GM12872 (cell line): ENCODE results near the gene MTUS2.

Source experiments
- CTCF ChIP-seq: IDR thresholded peaks from 3 replicates; pipeline ENCODE4 v1.5.1; 2011; ENCODE audit warnings: low read depth, mild to moderate bottlenecking, low read length, moderate library complexity; ENCODE audit not compliant: insufficient read depth

The MTUS2 gene

GRCh38 chr13:29005763-29006120 is 185.6 kb downstream of the MTUS2 start:
- no peak for TF ChIP-seq CTCF

- TF ChIP-seq CTCF, result no peak
These were observed 186.3 kb downstream of the MTUS2 start for GRCh38 chr13:29006359-29006850.

- no peak for TF ChIP-seq CTCF
These were observed 188.2 kb downstream of the MTUS2 start for GRCh38 chr13:29008296-29008695.

GRCh38 chr13:29020314-29020713 is 200.2 kb downstream of the MTUS2 start:
- no peak for TF ChIP-seq CTCF

- TF ChIP-seq CTCF, result no peak
These were observed 201.2 kb downstream of the MTUS2 start for GRCh38 chr13:29021311-29021710.

GRCh38 chr13:29021717-29022116 is 201.6 kb downstream of the MTUS2 start:
- TF ChIP-seq CTCF, result no peak

- TF ChIP-seq CTCF, result no peak
These were observed 202.3 kb downstream of the MTUS2 start for GRCh38 chr13:29022410-29022809.

- no peak for TF ChIP-seq CTCF
These were observed 202.8 kb downstream of the MTUS2 start for GRCh38 chr13:29022968-29023367.
